GM23248 (cell line): Measurements from ENCODE around the gene GNE.

Source experiments
- EZH2 ChIP-seq: fragments of 200-600 bp; sonication (generic); IDR thresholded peaks from 2 replicates; pipeline ENCODE4 v1.6.1; 2018; ENCODE audit warnings: antibody characterized with exemption, mild to moderate bottlenecking; ENCODE audit not compliant: insufficient read depth, poor library complexity, severe bottlenecking
- EZH2phosphoT487 ChIP-seq: fragments of 200-600 bp; sonication (generic); IDR thresholded peaks from 2 replicates; pipeline ENCODE4 v1.6.1; 2018; ENCODE audit warnings: antibody characterized with exemption, moderate library complexity, mild to moderate bottlenecking, low read depth; ENCODE audit not compliant: insufficient read depth

GRCh38 chr9:36188212-36188611, 70.0 kb downstream of the GNE start:
- no peak for TF ChIP-seq EZH2phosphoT487
- no peak for TF ChIP-seq EZH2
